NB4 (cell line): Measurements from ENCODE around the gene CACNA1B.
"Not testable (repeated sequence)": the region's sequence is repeated elsewhere in the genome, so short reads cannot be mapped to it uniquely, and the experiment has no call there.

Source experiments
- DNase-seq: peaks from one replicate; pipeline ENCODE4 v3.0.0; 2010; ENCODE audit warnings: low read depth
- H3K4me3 ChIP-seq: one replicate; pipeline ENCODE4 v1.5.1; 2011; ENCODE audit warnings: mild to moderate bottlenecking, low read depth, low read length, moderate library complexity
- CTCF ChIP-seq: IDR thresholded peaks from one replicate; pipeline ENCODE4 v1.5.1; 2012; ENCODE audit warnings: low read depth, low read length
- MAX ChIP-seq: IDR thresholded peaks from 2 replicates; pipeline ENCODE4 v1.6.1; 2011; ENCODE audit warnings: low read depth, low read length
- MYC ChIP-seq: IDR thresholded peaks from 2 replicates; pipeline ENCODE4 v1.6.1; 2011; ENCODE audit warnings: low read depth, low read length
- POLR2A ChIP-seq: IDR thresholded peaks from 2 replicates; pipeline ENCODE4 v1.6.1; 2011; ENCODE audit warnings: mild to moderate bottlenecking; ENCODE audit not compliant: insufficient read length; ENCODE audit errors: extremely low read depth

The CACNA1B gene

GRCh38 chr9:138112791-138113600 is 235.4 kb downstream of the CACNA1B start:
- TF ChIP-seq MAX (no peak), POLR2A (no peak), MYC (no peak), CTCF (no peak)
- DNase-seq: no peak

GRCh38 chr9:138113701-138114325 is 236.2 kb downstream of the CACNA1B start:
- DNase-seq, H3K4me3 ChIP-seq: not testable (repeated sequence)

More at GRCh38 chr9:138112791-138113600, 235.4 kb downstream of the CACNA1B start:
- no peak overlapping the region for H3K4me3 ChIP-seq

- H3K4me3 ChIP-seq: no peak overlapping the region
- no peak for DNase-seq
- TF ChIP-seq POLR2A (no peak), MYC (no peak), CTCF (no peak), MAX (no peak)
These were observed 237.1 kb downstream of the CACNA1B start for GRCh38 chr9:138114501-138115245.

- DNase-seq: no peak
These were observed 237.9 kb downstream of the CACNA1B start for GRCh38 chr9:138115506-138115905.

GRCh38 chr9:138116521-138116920 is 238.9 kb downstream of the CACNA1B start:
- H3K4me3 ChIP-seq: no peak overlapping the region
- DNase-seq: no peak
- TF ChIP-seq POLR2A (no peak), MAX (no peak), MYC (no peak)

More at GRCh38 chr9:138115506-138115905, 237.9 kb downstream of the CACNA1B start:
- no peak for TF ChIP-seq CTCF
- TF ChIP-seq MYC: no peak
- TF ChIP-seq MAX: no peak
- TF ChIP-seq POLR2A: no peak
- H3K4me3 ChIP-seq: no peak overlapping the region

GRCh38 chr9:138117101-138117750 is 239.6 kb downstream of the CACNA1B start:
- TF ChIP-seq MYC (no peak), MAX (no peak), CTCF (no peak), POLR2A (no peak)
- DNase-seq: no peak
- H3K4me3 ChIP-seq: no peak overlapping the region
